ENCODE measurements around the gene ALDH1A2. TPM values are rescaled to one million over a fixed set of nuclear protein-coding genes. Genes with fewer than 3 reads are reported as not detected.

The ALDH1A2 gene
- total RNA-seq, 1 experiment from 2014 or later, result 0.98 TPM

DNA sequence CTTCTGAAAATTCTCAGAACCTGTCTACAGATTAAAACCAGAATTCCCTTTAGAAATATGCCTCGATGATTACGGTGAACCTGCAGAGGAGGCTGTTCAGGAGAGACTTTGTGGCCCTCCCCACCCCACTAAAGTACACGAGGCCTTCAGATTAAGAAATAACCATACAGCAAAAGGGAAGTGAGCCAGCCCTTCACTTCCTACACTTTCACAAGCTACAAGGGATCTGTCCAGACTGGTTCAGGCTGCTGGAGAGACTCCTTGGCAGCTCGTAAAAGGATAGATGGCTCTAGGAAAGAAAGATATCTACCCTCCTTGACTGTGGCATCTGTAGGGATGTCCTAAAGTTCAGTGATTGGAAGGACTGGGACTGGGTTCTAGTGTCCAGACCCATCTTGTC is 102.6 kb downstream of the ALDH1A2 start:
- BruUV-seq (replicated peaks), result no TSS peak
- intact Hi-C loops (cut with micrococcal nuclease; ENCODE audit: unreplicated experiment) (no loop called here), in situ Hi-C loops (cut with HindIII; ENCODE audit: low pct_unique_long_range_greater_than_20kb, low sequenced_read_pairs) (no loop called here)
- H3K4me1 ChIP-seq (ENCODE audit: control insufficient read depth, insufficient read depth, low read length), result no peaks in the 10 kb centered on the region
- CTCF ChIA-PET, result no interaction called here
- POLR2A ChIA-PET, result interaction anchor here (0.6 to 0.7 kb wide), 2 partner anchors 25 to 28 kb away, joined by 4 to 5 read pairs; no protein-coding TSS in a partner anchor
- no peaks in the 10 kb centered on the region for H3K36me3 ChIP-seq (ENCODE audit: control insufficient read depth, insufficient read depth, low read length)
- TF ChIP-seq, protein P1, sequence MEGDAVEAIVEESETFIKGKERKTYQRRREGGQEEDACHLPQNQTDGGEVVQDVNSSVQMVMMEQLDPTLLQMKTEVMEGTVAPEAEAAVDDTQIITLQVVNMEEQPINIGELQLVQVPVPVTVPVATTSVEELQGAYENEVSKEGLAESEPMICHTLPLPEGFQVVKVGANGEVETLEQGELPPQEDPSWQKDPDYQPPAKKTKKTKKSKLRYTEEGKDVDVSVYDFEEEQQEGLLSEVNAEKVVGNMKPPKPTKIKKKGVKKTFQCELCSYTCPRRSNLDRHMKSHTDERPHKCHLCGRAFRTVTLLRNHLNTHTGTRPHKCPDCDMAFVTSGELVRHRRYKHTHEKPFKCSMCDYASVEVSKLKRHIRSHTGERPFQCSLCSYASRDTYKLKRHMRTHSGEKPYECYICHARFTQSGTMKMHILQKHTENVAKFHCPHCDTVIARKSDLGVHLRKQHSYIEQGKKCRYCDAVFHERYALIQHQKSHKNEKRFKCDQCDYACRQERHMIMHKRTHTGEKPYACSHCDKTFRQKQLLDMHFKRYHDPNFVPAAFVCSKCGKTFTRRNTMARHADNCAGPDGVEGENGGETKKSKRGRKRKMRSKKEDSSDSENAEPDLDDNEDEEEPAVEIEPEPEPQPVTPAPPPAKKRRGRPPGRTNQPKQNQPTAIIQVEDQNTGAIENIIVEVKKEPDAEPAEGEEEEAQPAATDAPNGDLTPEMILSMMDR (IDR thresholded peaks at IDR 0.05), result no peak
- no peak for TF ChIP-seq TCF7L2 (IDR thresholded peaks at IDR 0.05; ENCODE audit: low read depth, low read length)
- TF ChIP-seq SIN3A (IDR thresholded peaks at IDR 0.05; ENCODE audit: borderline replicate concordance, insufficient read depth, low read depth, low read length), result no peak
- TF ChIP-seq, protein P2, sequence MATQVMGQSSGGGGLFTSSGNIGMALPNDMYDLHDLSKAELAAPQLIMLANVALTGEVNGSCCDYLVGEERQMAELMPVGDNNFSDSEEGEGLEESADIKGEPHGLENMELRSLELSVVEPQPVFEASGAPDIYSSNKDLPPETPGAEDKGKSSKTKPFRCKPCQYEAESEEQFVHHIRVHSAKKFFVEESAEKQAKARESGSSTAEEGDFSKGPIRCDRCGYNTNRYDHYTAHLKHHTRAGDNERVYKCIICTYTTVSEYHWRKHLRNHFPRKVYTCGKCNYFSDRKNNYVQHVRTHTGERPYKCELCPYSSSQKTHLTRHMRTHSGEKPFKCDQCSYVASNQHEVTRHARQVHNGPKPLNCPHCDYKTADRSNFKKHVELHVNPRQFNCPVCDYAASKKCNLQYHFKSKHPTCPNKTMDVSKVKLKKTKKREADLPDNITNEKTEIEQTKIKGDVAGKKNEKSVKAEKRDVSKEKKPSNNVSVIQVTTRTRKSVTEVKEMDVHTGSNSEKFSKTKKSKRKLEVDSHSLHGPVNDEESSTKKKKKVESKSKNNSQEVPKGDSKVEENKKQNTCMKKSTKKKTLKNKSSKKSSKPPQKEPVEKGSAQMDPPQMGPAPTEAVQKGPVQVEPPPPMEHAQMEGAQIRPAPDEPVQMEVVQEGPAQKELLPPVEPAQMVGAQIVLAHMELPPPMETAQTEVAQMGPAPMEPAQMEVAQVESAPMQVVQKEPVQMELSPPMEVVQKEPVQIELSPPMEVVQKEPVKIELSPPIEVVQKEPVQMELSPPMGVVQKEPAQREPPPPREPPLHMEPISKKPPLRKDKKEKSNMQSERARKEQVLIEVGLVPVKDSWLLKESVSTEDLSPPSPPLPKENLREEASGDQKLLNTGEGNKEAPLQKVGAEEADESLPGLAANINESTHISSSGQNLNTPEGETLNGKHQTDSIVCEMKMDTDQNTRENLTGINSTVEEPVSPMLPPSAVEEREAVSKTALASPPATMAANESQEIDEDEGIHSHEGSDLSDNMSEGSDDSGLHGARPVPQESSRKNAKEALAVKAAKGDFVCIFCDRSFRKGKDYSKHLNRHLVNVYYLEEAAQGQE (IDR thresholded peaks at IDR 0.05; ENCODE audit: insufficient read depth in 1 of 2, low read depth in 2 of 2, low read length in 1 of 2), result no peak
- no peak for TF ChIP-seq POLR2AphosphoS5 (IDR thresholded peaks at IDR 0.05; ENCODE audit: low read depth, low read length)
- H3K4me3 ChIP-seq (ENCODE audit: low read depth in 2 of 2, low read length in 2 of 2), result no peak overlapping the region
- H3K9me3 ChIP-seq (ENCODE audit: control insufficient read depth, insufficient read depth, low read depth, low read length), result no peaks in the 10 kb centered on the region
- no peak for ATAC-seq
- no peak overlapping the region for H3K27ac ChIP-seq (ENCODE audit: low read length)
- peaks cover 8% of the 10 kb centered on the region; the same call in 1 of the 2 replicates for H3K27me3 ChIP-seq (ENCODE audit: control insufficient read depth, insufficient read depth, low read length)
- no peak for DNase-seq (ENCODE audit: low read depth, low spot score)

DNA sequence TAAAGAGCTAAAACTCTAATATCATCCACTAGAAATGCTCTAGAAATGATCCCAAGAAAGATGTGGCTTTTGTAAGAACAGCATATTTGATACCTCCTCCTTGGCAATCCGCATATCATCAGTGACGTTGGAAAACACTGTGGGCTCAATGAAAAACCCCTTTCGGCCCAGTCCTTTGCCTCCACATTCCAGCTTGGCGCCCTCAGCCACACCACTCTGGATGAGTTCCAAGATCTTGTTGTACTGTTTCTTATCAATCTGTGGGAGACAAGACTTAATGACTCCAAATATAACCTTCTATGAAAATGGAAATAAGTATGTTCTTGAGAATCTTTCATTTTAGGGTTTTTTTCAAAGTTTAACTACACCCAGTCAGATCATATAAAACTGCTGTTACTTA is 103.6 kb downstream of the ALDH1A2 start:
- POLR2A ChIA-PET, result no interaction called here
- H3K27ac ChIP-seq (ENCODE audit: low read length), result no peak overlapping the region
- no peak overlapping the region for H3K4me3 ChIP-seq (ENCODE audit: low read depth in 2 of 2, low read length in 2 of 2)
- peaks cover 8% of the 10 kb centered on the region; the same call in 1 of the 2 replicates for H3K27me3 ChIP-seq (ENCODE audit: control insufficient read depth, insufficient read depth, low read length)
- ATAC-seq, result no peak
- in situ Hi-C loops (cut with HindIII; ENCODE audit: low pct_unique_long_range_greater_than_20kb, low sequenced_read_pairs), result no loop called here
- no peaks in the 10 kb centered on the region for H3K36me3 ChIP-seq (ENCODE audit: control insufficient read depth, insufficient read depth, low read length)
- no peak for DNase-seq (ENCODE audit: low read depth, low spot score)
- intact Hi-C loops (cut with micrococcal nuclease; ENCODE audit: unreplicated experiment), result no loop called here
- H3K9me3 ChIP-seq (ENCODE audit: control insufficient read depth, insufficient read depth, low read depth, low read length), result no peaks in the 10 kb centered on the region
- no peak for TF ChIP-seq POLR2AphosphoS5 (IDR thresholded peaks at IDR 0.05; ENCODE audit: low read depth, low read length)
- TF ChIP-seq TCF7L2 (IDR thresholded peaks at IDR 0.05; ENCODE audit: low read depth, low read length), result no peak
- TF ChIP-seq, protein P2 (IDR thresholded peaks at IDR 0.05; ENCODE audit: insufficient read depth in 1 of 2, low read depth in 2 of 2, low read length in 1 of 2), result no peak
- TF ChIP-seq, protein P1 (IDR thresholded peaks at IDR 0.05), result no peak
- TF ChIP-seq SIN3A (IDR thresholded peaks at IDR 0.05; ENCODE audit: borderline replicate concordance, insufficient read depth, low read depth, low read length), result no peak
- BruUV-seq (replicated peaks), result no TSS peak
- H3K4me1 ChIP-seq (ENCODE audit: control insufficient read depth, insufficient read depth, low read length), result no peaks in the 10 kb centered on the region
- CTCF ChIA-PET, result no interaction called here

Data from Panc1 (cell line).